CD8-positive, alpha-beta memory T cell (primary cell): ENCODE data around the gene SOX2. TPM values are rescaled to one million over a fixed set of nuclear protein-coding genes. Genes with fewer than 3 reads are reported as not detected.
A peak's percentile ranks its signal among the peaks of the same experiment; 100 is the strongest.

Experiments used
- CTCF ChIA-PET: fragments of 350-600 bp; sonication (Branson Sonifier 250); formaldehyde crosslinking; loops from one replicate; lab custom pipeline; 2021; ENCODE audit warnings: antibody characterized with exemption; lab: Charles Lee
- POLR2A ChIA-PET: fragments of 350-600 bp; sonication (Branson Sonifier 250); formaldehyde crosslinking; loops from one replicate; lab custom pipeline; 2021; ENCODE audit warnings: antibody characterized with exemption; lab: Charles Lee
- DNase-seq, 5 donors: peaks; one replicate each; pipeline versions ENCODE4 v3.0.0 to v3.0.0-alpha.2; 2020 to 2022; ENCODE audit warnings: mixed read lengths in 1 of 5
- H3K27ac ChIP-seq: one replicate; pipeline ENCODE4 v1.7.0; 2013; ENCODE audit warnings: low read depth, mild to moderate bottlenecking, low read length, moderate library complexity
- H3K27me3 ChIP-seq: 2 replicates; pipeline ENCODE4 v1.7.0; 2013; ENCODE audit warnings: low read length, mild to moderate bottlenecking; ENCODE audit not compliant: insufficient read depth, poor library complexity, severe bottlenecking
- H3K36me3 ChIP-seq: 2 replicates; pipeline ENCODE4 v1.7.0; 2013; ENCODE audit warnings: mild to moderate bottlenecking, low read length, moderate library complexity; ENCODE audit not compliant: insufficient read depth
- H3K4me1 ChIP-seq: 2 replicates; pipeline ENCODE4 v1.7.0; 2013; ENCODE audit warnings: mild to moderate bottlenecking, low read length, moderate library complexity; ENCODE audit not compliant: insufficient read depth
- H3K4me3 ChIP-seq: 2 replicates; pipeline ENCODE4 v1.7.0; 2013; ENCODE audit warnings: mild to moderate bottlenecking, low read length
- H3K9me3 ChIP-seq: 2 replicates; pipeline ENCODE4 v1.7.0; 2013; ENCODE audit warnings: mild to moderate bottlenecking, low read length
- H3K27ac Mint-ChIP-seq, 8 donors: one replicate each; pipeline ENCODE4 v1.8.0; 2020 to 2021; ENCODE audit warnings: mixed read lengths in 8 of 8, mild to moderate bottlenecking in 6 of 8, inconsistent platforms in 3 of 8, moderate library complexity in 3 of 8
- H3K27me3 Mint-ChIP-seq, 2 donors: one replicate each; pipeline ENCODE4 v1.8.0; 2020 to 2021; ENCODE audit warnings: mixed read lengths in 2 of 2, mild to moderate bottlenecking in 1 of 2, moderate library complexity in 1 of 2
- H3K36me3 Mint-ChIP-seq, 3 donors: one replicate each; pipeline ENCODE4 v1.8.0; 2020 to 2021; ENCODE audit warnings: mixed read lengths in 3 of 3, inconsistent platforms in 1 of 3, mild to moderate bottlenecking in 1 of 3
- H3K4me1 Mint-ChIP-seq, 3 donors: one replicate each; pipeline ENCODE4 v1.8.0; 2020 to 2021; ENCODE audit warnings: mixed read lengths in 3 of 3, inconsistent platforms in 1 of 3, mild to moderate bottlenecking in 1 of 3
- H3K4me3 Mint-ChIP-seq, 7 donors: one replicate each; pipeline ENCODE4 v1.8.0; 2020 to 2021; ENCODE audit warnings: mixed read lengths in 7 of 7, mild to moderate bottlenecking in 6 of 7, moderate library complexity in 4 of 7, inconsistent platforms in 2 of 7
- H3K9me3 Mint-ChIP-seq, 5 donors: one replicate each; pipeline ENCODE4 v1.8.0; 2020 to 2022; ENCODE audit warnings: mixed read lengths in 5 of 5, mild to moderate bottlenecking in 3 of 5, moderate library complexity in 2 of 5, inconsistent platforms in 1 of 5
- polyA plus RNA-seq: library from polyadenylated mRNA; unstranded; fragments of 300-500 nt; fragmentation: Illumina TruSeq; gene quantifications from one replicate; pipeline ENCODE4 v1.2.3, GENCODE V29; 2021
- total RNA-seq, 2 experiments: library from RNA; stranded (reverse); gene quantifications; one replicate each; pipeline ENCODE4 v1.2.3, GENCODE V29; 2021

SOX2 gene
- total and polyA plus RNA-seq, 3 experiments from 2014 or later: not detected

- Histone ChIP-seq H3K36me3 (no peaks in the 10 kb centered on the region), H3K27ac (no peak overlapping the region), H3K9me3 (no peaks in the 10 kb centered on the region), H3K4me3 (no peak overlapping the region), H3K27me3 (peaks cover 71% of the 10 kb centered on the region), H3K4me1 (no peaks in the 10 kb centered on the region)
- ChIA-PET POLR2A (no interaction called here), CTCF (no interaction called here)
- peaks cover 12 to 77% (median 41%) of the 10 kb centered on the region in 5 donors for H3K9me3 Mint-ChIP-seq
- H3K4me1 Mint-ChIP-seq: peaks cover 0 to 3% (median 1%) of the 10 kb centered on the region in 3 donors
- peaks cover 0 to 5% (median 2%) of the 10 kb centered on the region in 3 donors for H3K36me3 Mint-ChIP-seq
- peaks cover 95 to 99% of the 10 kb centered on the region in 2 donors for H3K27me3 Mint-ChIP-seq
- no peak for DNase-seq
- H3K27ac Mint-ChIP-seq: no peak overlapping the region
- H3K4me3 Mint-ChIP-seq: no peak overlapping the region
These were observed 9.5 kb downstream of the SOX2 start for GRCh38 chr3:181721046-181721875.

DNA sequence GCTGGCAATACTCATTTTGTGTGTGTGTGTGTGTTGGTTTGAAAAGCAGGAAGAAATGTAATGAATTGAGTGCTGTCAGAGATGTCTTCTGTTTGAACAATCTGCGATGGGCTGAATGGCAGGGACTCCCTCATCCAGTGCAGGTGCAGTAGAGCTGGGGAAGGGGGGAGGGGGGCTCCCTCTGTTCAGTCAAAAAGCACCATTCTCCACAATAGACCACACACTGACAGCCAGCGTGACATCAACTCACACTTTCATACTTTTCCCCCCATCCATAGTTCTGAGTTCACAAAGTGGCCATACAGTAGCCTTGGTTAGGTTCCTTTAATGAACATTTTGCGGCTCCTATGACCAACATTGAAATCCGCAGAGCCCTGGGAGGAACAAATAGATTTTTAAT, 10.4 kb downstream of the SOX2 start:
- no peak overlapping the region for H3K4me3 ChIP-seq
- Mint-ChIP-seq H3K4me3 (no peak overlapping the region), H3K9me3 (peaks cover 8 to 75% (median 45%) of the 10 kb centered on the region in 5 donors), H3K27ac (no peak overlapping the region), H3K27me3 (peaks cover 97 to 99% of the 10 kb centered on the region in 2 donors), H3K4me1 (peaks cover 7 to 10% (median 8%) of the 10 kb centered on the region in 3 donors), H3K36me3 (peaks cover 0 to 5% (median 2%) of the 10 kb centered on the region in 3 donors)
- H3K9me3 ChIP-seq: no peaks in the 10 kb centered on the region
- no peaks in the 10 kb centered on the region for H3K4me1 ChIP-seq
- peaks cover 71% of the 10 kb centered on the region for H3K27me3 ChIP-seq
- ChIA-PET CTCF (no interaction called here), POLR2A (no interaction called here)
- H3K27ac ChIP-seq: no peak overlapping the region
- H3K36me3 ChIP-seq: no peaks in the 10 kb centered on the region
- no peak for DNase-seq

DNA sequence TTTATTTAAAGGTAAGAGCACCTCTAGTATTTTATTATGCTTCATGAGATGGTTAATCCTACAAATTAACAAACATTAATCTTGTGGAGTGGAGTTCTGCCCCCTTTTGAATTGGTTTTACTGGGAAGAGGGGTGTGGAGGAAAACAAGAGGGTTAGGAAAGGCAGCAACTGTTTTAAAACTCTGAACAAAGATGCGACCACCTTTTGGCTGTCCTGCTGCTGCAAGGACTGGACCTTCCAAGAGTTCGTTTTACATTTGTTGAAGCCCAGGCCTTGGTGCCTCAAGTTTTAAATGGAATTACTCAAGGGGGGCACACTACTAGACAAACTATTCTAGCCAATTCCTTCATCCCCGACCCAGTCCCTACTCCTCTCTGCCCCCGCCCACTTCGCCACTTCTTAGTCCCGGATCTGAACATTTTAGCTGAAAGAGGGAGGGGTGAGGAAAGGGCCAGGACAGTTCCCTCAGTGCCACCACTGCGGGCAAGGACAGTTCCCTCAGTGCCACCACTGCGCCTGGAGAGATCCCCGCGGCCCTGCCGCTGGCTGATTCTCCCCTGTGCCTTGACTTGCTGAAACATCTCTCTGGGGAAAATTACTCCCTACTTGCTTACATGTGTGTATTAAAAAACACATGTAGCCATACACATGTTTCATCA, 11.2 kb downstream of the SOX2 start:
- Mint-ChIP-seq H3K36me3 (peaks cover 0 to 5% (median 2%) of the 10 kb centered on the region in 3 donors), H3K4me3 (no peak overlapping the region), H3K9me3 (peaks cover 8 to 71% (median 48%) of the 10 kb centered on the region in 5 donors), H3K4me1 (peaks cover 13 to 18% (median 13%) of the 10 kb centered on the region in 3 donors), H3K27ac (no peak overlapping the region), H3K27me3 (peaks cover 95 to 99% of the 10 kb centered on the region in 2 donors)
- no peaks in the 10 kb centered on the region for H3K9me3 ChIP-seq
- CTCF ChIA-PET: no interaction called here
- H3K4me1 ChIP-seq: peaks cover 5% of the 10 kb centered on the region
- DNase-seq: no peak
- H3K4me3 ChIP-seq: no peak overlapping the region
- no peak overlapping the region for H3K27ac ChIP-seq
- H3K27me3 ChIP-seq: peaks cover 77% of the 10 kb centered on the region
- no peaks in the 10 kb centered on the region for H3K36me3 ChIP-seq
- POLR2A ChIA-PET: no interaction called here

DNA sequence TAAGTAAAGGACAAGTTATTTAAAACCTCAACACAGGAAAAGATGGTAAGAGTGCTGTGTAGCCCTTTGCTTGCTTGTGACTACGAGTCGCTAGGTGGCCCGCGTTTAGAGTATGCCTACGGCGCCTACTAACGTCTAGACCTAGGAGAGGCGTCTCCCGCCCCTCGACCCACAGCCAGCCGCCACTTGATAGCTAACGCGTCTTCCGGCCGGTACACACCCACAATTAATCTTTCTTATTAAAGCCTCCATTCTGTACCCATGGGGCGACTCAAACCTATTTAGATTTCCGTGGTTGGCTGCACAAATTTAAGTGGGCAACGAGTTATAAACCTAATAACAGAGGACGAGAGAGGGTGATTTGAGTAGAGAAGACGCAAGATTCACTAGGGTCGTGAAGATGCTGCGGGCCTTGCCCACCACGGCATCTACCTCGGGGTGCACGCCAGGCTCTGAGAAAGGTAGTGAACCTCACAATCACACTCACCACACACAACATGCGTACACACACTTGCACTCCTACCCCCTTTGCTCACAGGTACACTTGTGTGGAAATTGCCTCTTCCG, 12.0 kb downstream of the SOX2 start:
- H3K9me3 ChIP-seq: no peaks in the 10 kb centered on the region
- peak overlapping the region in 1 of 8 donors; percentile 51 for H3K27ac Mint-ChIP-seq
- DNase-seq: no peak
- H3K4me1 Mint-ChIP-seq: peaks cover 13 to 21% (median 13%) of the 10 kb centered on the region in 3 donors
- H3K4me3 ChIP-seq: no peak overlapping the region
- H3K27me3 ChIP-seq: peaks cover 84% of the 10 kb centered on the region
- ChIA-PET CTCF (no interaction called here), POLR2A (no interaction called here)
- H3K4me3 Mint-ChIP-seq: peak overlapping the region in 1 of 7 donors; percentile 52
- H3K9me3 Mint-ChIP-seq: peaks cover 8 to 72% (median 48%) of the 10 kb centered on the region in 5 donors
- no peaks in the 10 kb centered on the region for H3K36me3 ChIP-seq
- peaks cover 95 to 97% of the 10 kb centered on the region in 2 donors for H3K27me3 Mint-ChIP-seq
- H3K36me3 Mint-ChIP-seq: peaks cover 0 to 5% (median 2%) of the 10 kb centered on the region in 3 donors
- H3K4me1 ChIP-seq: peaks cover 5% of the 10 kb centered on the region
- no peak overlapping the region for H3K27ac ChIP-seq

- Mint-ChIP-seq H3K4me1 (peaks cover 13 to 21% (median 13%) of the 10 kb centered on the region in 3 donors), H3K36me3 (peaks cover 0 to 5% (median 2%) of the 10 kb centered on the region in 3 donors), H3K4me3 (peak overlapping the region in 2 of 7 donors; percentile 48 to 52), H3K27ac (peak overlapping the region in 1 of 8 donors; percentile 51), H3K9me3 (peaks cover 8 to 73% (median 52%) of the 10 kb centered on the region in 5 donors), H3K27me3 (peaks cover 96 to 97% of the 10 kb centered on the region in 2 donors)
- no peak overlapping the region for H3K4me3 ChIP-seq
- peaks cover 85% of the 10 kb centered on the region for H3K27me3 ChIP-seq
- ChIA-PET CTCF (no interaction called here), POLR2A (no interaction called here)
- no peak overlapping the region for H3K27ac ChIP-seq
- H3K4me1 ChIP-seq: peaks cover 5% of the 10 kb centered on the region
- no peaks in the 10 kb centered on the region for H3K9me3 ChIP-seq
- no peak for DNase-seq
- no peaks in the 10 kb centered on the region for H3K36me3 ChIP-seq
These were observed 12.7 kb downstream of the SOX2 start for GRCh38 chr3:181724192-181724965.

DNA sequence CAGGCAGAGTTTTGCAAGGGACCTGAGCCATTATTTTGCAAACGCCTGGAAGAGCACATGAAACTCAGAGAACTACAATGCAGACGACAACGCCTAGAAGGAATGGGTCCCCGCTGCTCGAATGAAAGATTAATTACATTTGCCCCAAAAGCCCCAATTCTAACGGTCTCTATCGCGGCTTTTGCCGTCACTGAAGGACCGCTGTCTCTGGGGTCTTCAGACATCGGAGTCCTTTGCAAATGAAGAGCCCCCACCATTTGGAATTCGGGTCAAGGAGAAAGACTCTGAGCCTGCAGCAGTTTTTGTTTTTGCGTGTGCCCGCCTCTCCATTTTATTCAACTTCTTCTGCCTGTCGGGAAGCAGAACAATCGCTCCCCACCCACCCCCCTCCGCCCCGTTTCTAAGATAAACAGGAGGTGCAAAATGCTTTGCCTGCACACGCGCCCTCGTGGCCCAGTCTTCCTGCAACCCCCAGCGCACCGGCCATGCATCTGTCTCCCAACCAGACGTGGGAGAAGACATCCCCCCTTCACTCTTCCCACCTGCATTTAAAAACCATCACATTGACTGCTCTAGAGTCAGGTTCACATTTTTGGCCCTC, 13.5 kb downstream of the SOX2 start:
- peaks cover 5% of the 10 kb centered on the region for H3K4me1 ChIP-seq
- H3K9me3 ChIP-seq: no peaks in the 10 kb centered on the region
- DNase-seq: no peak
- no peak overlapping the region for H3K4me3 ChIP-seq
- Mint-ChIP-seq H3K27me3 (peaks cover 97% of the 10 kb centered on the region in 2 donors), H3K4me1 (peaks cover 13 to 21% (median 13%) of the 10 kb centered on the region in 3 donors), H3K27ac (peak overlapping the region in 1 of 8 donors; percentile 52), H3K36me3 (peaks cover 0 to 5% (median 2%) of the 10 kb centered on the region in 3 donors), H3K9me3 (peaks cover 8 to 70% (median 54%) of the 10 kb centered on the region in 5 donors), H3K4me3 (peak overlapping the region in 3 of 7 donors; percentile 3 to 33 (median 18))
- CTCF ChIA-PET: no interaction called here
- H3K27me3 ChIP-seq: peaks cover 85% of the 10 kb centered on the region
- H3K36me3 ChIP-seq: no peaks in the 10 kb centered on the region
- no peak overlapping the region for H3K27ac ChIP-seq
- POLR2A ChIA-PET: no interaction called here

GRCh38 chr3:181725830-181726229, 14.1 kb downstream of the SOX2 start:
- Histone ChIP-seq H3K4me3 (no peak overlapping the region), H3K27ac (no peak overlapping the region), H3K4me1 (peaks cover 5% of the 10 kb centered on the region), H3K36me3 (no peaks in the 10 kb centered on the region), H3K27me3 (peaks cover 81% of the 10 kb centered on the region), H3K9me3 (no peaks in the 10 kb centered on the region)
- Mint-ChIP-seq H3K27me3 (peaks cover 93 to 97% of the 10 kb centered on the region in 2 donors), H3K4me3 (no peak overlapping the region), H3K36me3 (peaks cover 0 to 5% (median 2%) of the 10 kb centered on the region in 3 donors), H3K4me1 (peaks cover 13 to 21% (median 13%) of the 10 kb centered on the region in 3 donors), H3K9me3 (peaks cover 8 to 66% (median 50%) of the 10 kb centered on the region in 5 donors), H3K27ac (no peak overlapping the region)
- ChIA-PET CTCF (no interaction called here), POLR2A (no interaction called here)
- DNase-seq: no peak
